ENCODE results near the gene PHOX2B. TPM values are rescaled to one million over a fixed set of nuclear protein-coding genes. Genes with fewer than 3 reads are reported as not detected.

PHOX2B gene
- total RNA-seq, 4 donors from 2014 or later = not detected

GRCh38 chr4:41723286-41723685 is 25.2 kb downstream of the PHOX2B start:
- 75 to 77% methylated on average over 3 of the region's 3 CpGs for WGBS, 2 donors
- no peaks in the 10 kb centered on the region for H3K27me3 ChIP-seq

GRCh38 chr4:41722181-41722580 is 26.3 kb downstream of the PHOX2B start:
- Histone ChIP-seq H3K4me1 (no peaks in the 10 kb centered on the region), H3K27me3 (no peaks in the 10 kb centered on the region), H3K36me3 (no peaks in the 10 kb centered on the region), H3K27ac (no peak overlapping the region), H3K4me3 (no peak overlapping the region), H3K9me3 (peaks cover 0 to 10% (median 0%) of the 10 kb centered on the region in 4 donors)
- DNase-seq (ENCODE audit: low spot score in 2 of 2) = no peak
- TF ChIP-seq POLR2A (IDR thresholded peaks at IDR 0.05) (no peak), EP300 (IDR thresholded peaks at IDR 0.05) (no peak), CTCF (IDR thresholded peaks at IDR 0.05) (no peak)
- WGBS, 2 donors = 91 to 100% methylated on average over 1 of the region's 1 CpG

More at GRCh38 chr4:41723286-41723685, 25.2 kb downstream of the PHOX2B start:
- peaks cover 0 to 10% (median 0%) of the 10 kb centered on the region in 4 donors for H3K9me3 ChIP-seq
- H3K27ac ChIP-seq = no peak overlapping the region
- TF ChIP-seq CTCF (IDR thresholded peaks at IDR 0.05) (no peak), EP300 (IDR thresholded peaks at IDR 0.05) (no peak), POLR2A (IDR thresholded peaks at IDR 0.05) (no peak)
- H3K36me3 ChIP-seq = no peaks in the 10 kb centered on the region
- no peak for DNase-seq (ENCODE audit: low spot score in 2 of 2)
- H3K4me3 ChIP-seq = no peak overlapping the region
- no peaks in the 10 kb centered on the region for H3K4me1 ChIP-seq

GRCh38 chr4:41719417-41719816 is 29.1 kb downstream of the PHOX2B start:
- H3K4me1 ChIP-seq = no peaks in the 10 kb centered on the region
- H3K4me3 ChIP-seq = no peak overlapping the region
- no peaks in the 10 kb centered on the region for H3K27me3 ChIP-seq
- H3K27ac ChIP-seq = no peak overlapping the region
- no peaks in the 10 kb centered on the region for H3K36me3 ChIP-seq
- no peaks in the 10 kb centered on the region for H3K9me3 ChIP-seq
- DNase-seq (ENCODE audit: low spot score in 2 of 2) = no peak
- TF ChIP-seq CTCF (IDR thresholded peaks at IDR 0.05) (no peak), POLR2A (IDR thresholded peaks at IDR 0.05) (no peak), EP300 (IDR thresholded peaks at IDR 0.05) (no peak)
- 86 to 92% methylated on average over 2 of the region's 2 CpGs for WGBS, 2 donors

GRCh38 chr4:41718907-41719306 is 29.6 kb downstream of the PHOX2B start:
- H3K4me3 ChIP-seq = no peak overlapping the region
- no peak for TF ChIP-seq POLR2A (IDR thresholded peaks at IDR 0.05)
- no peak for TF ChIP-seq EP300 (IDR thresholded peaks at IDR 0.05)
- TF ChIP-seq CTCF (IDR thresholded peaks at IDR 0.05) = no peak

GRCh38 chr4:41715155-41715554 is 33.4 kb downstream of the PHOX2B start:
- Histone ChIP-seq H3K27me3 (no peaks in the 10 kb centered on the region), H3K9me3 (no peaks in the 10 kb centered on the region), H3K4me3 (no peak overlapping the region), H3K27ac (no peak overlapping the region), H3K36me3 (no peaks in the 10 kb centered on the region), H3K4me1 (no peaks in the 10 kb centered on the region)
- 61 to 68% methylated on average over 1 of the region's 1 CpG for WGBS, 2 donors
- DNase-seq (ENCODE audit: low spot score in 2 of 2) = no peak
- TF ChIP-seq POLR2A (IDR thresholded peaks at IDR 0.05) (no peak), EP300 (IDR thresholded peaks at IDR 0.05) (no peak), CTCF (IDR thresholded peaks at IDR 0.05) (no peak)

More at GRCh38 chr4:41718907-41719306, 29.6 kb downstream of the PHOX2B start:
- Histone ChIP-seq H3K4me1 (no peaks in the 10 kb centered on the region), H3K27ac (no peak overlapping the region), H3K36me3 (no peaks in the 10 kb centered on the region), H3K27me3 (no peaks in the 10 kb centered on the region), H3K9me3 (no peaks in the 10 kb centered on the region)
- no peak for DNase-seq (ENCODE audit: low spot score in 2 of 2)
